ENCODE measurements around the gene COX6A2.

- TF ChIP-seq, protein P1, sequence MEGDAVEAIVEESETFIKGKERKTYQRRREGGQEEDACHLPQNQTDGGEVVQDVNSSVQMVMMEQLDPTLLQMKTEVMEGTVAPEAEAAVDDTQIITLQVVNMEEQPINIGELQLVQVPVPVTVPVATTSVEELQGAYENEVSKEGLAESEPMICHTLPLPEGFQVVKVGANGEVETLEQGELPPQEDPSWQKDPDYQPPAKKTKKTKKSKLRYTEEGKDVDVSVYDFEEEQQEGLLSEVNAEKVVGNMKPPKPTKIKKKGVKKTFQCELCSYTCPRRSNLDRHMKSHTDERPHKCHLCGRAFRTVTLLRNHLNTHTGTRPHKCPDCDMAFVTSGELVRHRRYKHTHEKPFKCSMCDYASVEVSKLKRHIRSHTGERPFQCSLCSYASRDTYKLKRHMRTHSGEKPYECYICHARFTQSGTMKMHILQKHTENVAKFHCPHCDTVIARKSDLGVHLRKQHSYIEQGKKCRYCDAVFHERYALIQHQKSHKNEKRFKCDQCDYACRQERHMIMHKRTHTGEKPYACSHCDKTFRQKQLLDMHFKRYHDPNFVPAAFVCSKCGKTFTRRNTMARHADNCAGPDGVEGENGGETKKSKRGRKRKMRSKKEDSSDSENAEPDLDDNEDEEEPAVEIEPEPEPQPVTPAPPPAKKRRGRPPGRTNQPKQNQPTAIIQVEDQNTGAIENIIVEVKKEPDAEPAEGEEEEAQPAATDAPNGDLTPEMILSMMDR (IDR thresholded peaks at IDR 0.05; ENCODE audit: extremely low read depth in 1 of 2, insufficient read depth in 1 of 2, low read depth in 1 of 2, low read length in 2 of 2), result no peak
- TF ChIP-seq POLR2A (IDR thresholded peaks at IDR 0.05; ENCODE audit: low read depth, low read length) (no peak), MYC (IDR thresholded peaks at IDR 0.05; ENCODE audit: low read depth, low read length) (no peak), POLR2AphosphoS5 (IDR thresholded peaks at IDR 0.05; ENCODE audit: insufficient read depth, low read depth, low read length) (no peak), EZH2 (IDR thresholded peaks at IDR 0.05; ENCODE audit: borderline replicate concordance, low read depth, low read length, severe bottlenecking) (no peak), JUN (IDR thresholded peaks at IDR 0.05; ENCODE audit: borderline replicate concordance, insufficient read depth, insufficient read length, low read depth) (no peak)
Observed at GRCh38 chr16:31397701-31398100, 30.5 kb downstream of the COX6A2 start.
